NT2/D1 (cell line): ENCODE measurements around the gene FAH.

Source experiments
- YY1 ChIP-seq: IDR thresholded peaks from 2 replicates; pipeline ENCODE4 v1.6.1; 2011; ENCODE audit not compliant: insufficient read length, insufficient read depth
- ZNF274 ChIP-seq: IDR thresholded peaks from 2 replicates; pipeline ENCODE4 v1.6.1; 2011; ENCODE audit warnings: mild to moderate bottlenecking, low read depth, low read length

DNA sequence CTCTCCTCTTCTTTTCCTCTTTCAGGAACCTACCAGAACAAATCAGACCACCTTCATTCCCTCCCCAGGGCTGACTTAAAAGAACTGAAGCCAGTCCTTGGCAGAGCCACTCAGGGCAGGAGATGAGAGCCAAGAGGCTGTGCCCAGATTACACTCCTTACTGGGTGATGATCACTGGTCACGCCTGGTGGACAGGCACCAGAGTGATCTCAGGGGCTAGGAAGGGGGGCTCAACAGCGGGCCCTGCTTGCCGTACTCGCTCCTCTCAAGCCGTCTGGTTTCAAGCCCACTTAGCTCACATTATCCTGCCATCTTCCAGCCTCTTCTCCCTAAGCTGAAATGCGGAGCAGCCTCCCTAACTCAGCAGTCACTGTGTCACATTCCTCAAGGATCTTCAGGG is 1.7 kb upstream of the FAH start:
- no peak for TF ChIP-seq YY1
- no peak for TF ChIP-seq ZNF274
